ENCODE measurements around the gene ZNF35.

The ZNF35 gene

DNA sequence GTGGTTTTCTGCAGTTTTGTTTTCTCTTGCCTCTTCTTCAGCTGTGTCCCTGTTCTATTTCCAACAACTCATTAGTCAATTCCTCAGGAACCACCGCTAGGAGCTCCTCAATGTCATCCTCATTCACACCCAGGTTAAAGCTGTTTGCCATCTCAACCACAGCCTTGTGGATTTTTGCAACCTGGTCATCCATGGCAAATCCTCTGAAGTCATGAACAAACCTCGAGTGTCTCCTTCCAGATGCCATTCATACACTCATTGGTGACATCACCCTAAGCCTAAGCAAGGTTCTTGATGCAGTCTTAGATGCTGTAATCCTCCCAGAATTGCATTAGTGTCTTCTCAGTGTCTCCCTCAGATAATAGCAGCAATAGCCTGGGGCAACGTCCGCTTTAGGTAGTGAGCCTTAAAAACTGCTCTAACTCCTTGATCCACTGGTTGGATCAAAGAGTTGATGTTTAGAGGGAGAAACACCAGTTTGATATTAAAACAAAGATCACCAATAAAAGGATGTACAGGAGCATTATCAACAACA, 32.5 kb downstream of the ZNF35 start:
- DNase-seq (ENCODE audit: extremely low spot score), result no peak
- CTCF ChIA-PET, result interaction anchor here (1.0 kb wide), 2 partner anchors 10 to 52 kb away, joined by 3 read pairs; no protein-coding TSS in a partner anchor
- TF ChIP-seq, protein P1, sequence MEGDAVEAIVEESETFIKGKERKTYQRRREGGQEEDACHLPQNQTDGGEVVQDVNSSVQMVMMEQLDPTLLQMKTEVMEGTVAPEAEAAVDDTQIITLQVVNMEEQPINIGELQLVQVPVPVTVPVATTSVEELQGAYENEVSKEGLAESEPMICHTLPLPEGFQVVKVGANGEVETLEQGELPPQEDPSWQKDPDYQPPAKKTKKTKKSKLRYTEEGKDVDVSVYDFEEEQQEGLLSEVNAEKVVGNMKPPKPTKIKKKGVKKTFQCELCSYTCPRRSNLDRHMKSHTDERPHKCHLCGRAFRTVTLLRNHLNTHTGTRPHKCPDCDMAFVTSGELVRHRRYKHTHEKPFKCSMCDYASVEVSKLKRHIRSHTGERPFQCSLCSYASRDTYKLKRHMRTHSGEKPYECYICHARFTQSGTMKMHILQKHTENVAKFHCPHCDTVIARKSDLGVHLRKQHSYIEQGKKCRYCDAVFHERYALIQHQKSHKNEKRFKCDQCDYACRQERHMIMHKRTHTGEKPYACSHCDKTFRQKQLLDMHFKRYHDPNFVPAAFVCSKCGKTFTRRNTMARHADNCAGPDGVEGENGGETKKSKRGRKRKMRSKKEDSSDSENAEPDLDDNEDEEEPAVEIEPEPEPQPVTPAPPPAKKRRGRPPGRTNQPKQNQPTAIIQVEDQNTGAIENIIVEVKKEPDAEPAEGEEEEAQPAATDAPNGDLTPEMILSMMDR (IDR thresholded peaks at IDR 0.05; ENCODE audit: control extremely low read depth, extremely low read depth, low read depth, missing control alignments), result no peak
- POLR2A ChIA-PET, result no interaction called here

GRCh38 chr3:44682182-44682896, 33.8 kb downstream of the ZNF35 start:
- CTCF ChIA-PET, result no interaction called here

GRCh38 chr3:44685128-44685800, 36.7 kb downstream of the ZNF35 start:
- DNase-seq (ENCODE audit: extremely low spot score), result peak; percentile 79
- CTCF ChIA-PET, result interaction anchor here (1.6 kb wide), 1 partner anchor 10 kb away, joined by 4 read pairs; no protein-coding TSS in a partner anchor
- TF ChIP-seq, protein P1 (IDR thresholded peaks at IDR 0.05; ENCODE audit: control extremely low read depth, extremely low read depth, low read depth, missing control alignments), result no peak
- POLR2A ChIA-PET, result no interaction called here

More at GRCh38 chr3:44682182-44682896, 33.8 kb downstream of the ZNF35 start:
- DNase-seq (ENCODE audit: extremely low spot score), result no peak
- TF ChIP-seq, protein P1 (IDR thresholded peaks at IDR 0.05; ENCODE audit: control extremely low read depth, extremely low read depth, low read depth, missing control alignments), result no peak
- POLR2A ChIA-PET, result no interaction called here

DNA sequence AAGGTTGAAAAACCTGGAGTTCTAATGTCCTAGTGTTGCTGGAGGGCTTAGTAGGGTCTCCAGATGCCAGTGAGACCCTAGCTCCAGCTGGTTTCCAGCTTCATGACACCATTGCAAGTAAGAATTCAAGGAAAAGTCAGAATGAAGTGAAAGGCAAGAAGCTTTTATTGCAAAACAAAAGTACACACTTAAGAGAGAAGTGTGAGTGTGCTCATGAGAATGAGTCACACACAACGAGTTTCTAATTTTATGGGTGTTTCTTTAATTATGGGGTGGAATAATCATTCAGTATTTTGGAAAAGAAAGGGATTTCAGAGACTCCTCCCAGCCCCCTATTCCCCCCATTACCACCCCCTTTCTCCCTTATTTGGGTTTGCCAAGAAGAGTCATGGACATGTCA, 39.4 kb downstream of the ZNF35 start:
- DNase-seq (ENCODE audit: extremely low spot score), result no peak
- ChIA-PET CTCF (no interaction called here), POLR2A (no interaction called here)
- TF ChIP-seq, protein P1 (IDR thresholded peaks at IDR 0.05; ENCODE audit: control extremely low read depth, extremely low read depth, low read depth, missing control alignments), result no peak

Data from GM10248 (cell line).